Fibroblast of the aortic adventitia (primary cell): Measurements from ENCODE around the gene DMD. TPM values are rescaled to one million over a fixed set of nuclear protein-coding genes. Genes with fewer than 3 reads are reported as not detected.
"Not testable (repeated sequence)": the region's sequence is repeated elsewhere in the genome, so short reads cannot be mapped to it uniquely, and the experiment has no call there.

Experiments
- DNase-seq: peaks from one replicate; pipeline ENCODE4 v3.0.0-alpha.2; 2010; ENCODE audit warnings: low read depth
- H3K4me3 ChIP-seq: 2 replicates; pipeline ENCODE4 v1.5.1; 2011; ENCODE audit warnings: low read depth, mild to moderate bottlenecking, control low read depth, low read length, moderate library complexity
- CTCF ChIP-seq: IDR thresholded peaks from 2 replicates; pipeline ENCODE4 v1.5.1; 2011; ENCODE audit warnings: mild to moderate bottlenecking, low read length, control low read depth, inconsistent platforms; ENCODE audit not compliant: insufficient read depth
- total RNA-seq: library from RNA; depleted of rRNA; stranded (reverse); fragments of >200 nt; gene quantifications from 2 replicates; pipeline ENCODE4 v1.2.3, GENCODE V29; 2012; ENCODE audit warnings: low replicate concordance

DMD gene
- total RNA-seq, 1 donor = 10.3 TPM

- TF ChIP-seq CTCF = no peak
- H3K4me3 ChIP-seq = no peak overlapping the region
- no peak for DNase-seq
Measured at GRCh38 chrX:31392513-31392912, 1818.8 kb downstream of the DMD start.

- TF ChIP-seq CTCF = no peak
- DNase-seq = no peak
- no peak overlapping the region for H3K4me3 ChIP-seq
Measured at GRCh38 chrX:31388946-31389345, 1822.4 kb downstream of the DMD start.

- TF ChIP-seq CTCF = no peak
- no peak overlapping the region for H3K4me3 ChIP-seq
- DNase-seq = no peak
Measured at GRCh38 chrX:31384471-31384870, 1826.9 kb downstream of the DMD start.

GRCh38 chrX:31383991-31384390 is 1827.4 kb downstream of the DMD start:
- no peak for DNase-seq
- TF ChIP-seq CTCF = no peak
- H3K4me3 ChIP-seq = no peak overlapping the region

GRCh38 chrX:31378973-31379372 is 1832.4 kb downstream of the DMD start:
- H3K4me3 ChIP-seq, DNase-seq: not testable (repeated sequence)

- DNase-seq, H3K4me3 ChIP-seq: not testable (repeated sequence)
Measured at GRCh38 chrX:31377821-31378220, 1833.5 kb downstream of the DMD start.

- no peak for DNase-seq
- no peak for TF ChIP-seq CTCF
- H3K4me3 ChIP-seq = no peak overlapping the region
Measured at GRCh38 chrX:31376408-31377022, 1834.8 kb downstream of the DMD start.

GRCh38 chrX:31374786-31375185 is 1836.6 kb downstream of the DMD start:
- TF ChIP-seq CTCF = no peak
- DNase-seq = no peak

More at GRCh38 chrX:31374786-31375185, 1836.6 kb downstream of the DMD start:
- H3K4me3 ChIP-seq = no peak overlapping the region
